Amygdala (tissue), 56 donors: ENCODE measurements around the gene DRAM2.
"Not testable (repeated sequence)": the region's sequence is repeated elsewhere in the genome, so short reads cannot be mapped to it uniquely, and the experiment has no call there.

Experiments used
- DNase-seq, 56 donors: peaks; one replicate each; lab custom pipeline; 2025; lab: John Stamatoyannopoulos, UW

The DRAM2 gene

GRCh38 chr1:111145542-111145941 is 5.6 kb upstream of the DRAM2 start:
- no peak for DNase-seq

GRCh38 chr1:111142356-111142975 is 2.6 kb upstream of the DRAM2 start:
- no peak for DNase-seq

- DNase-seq, result no peak
These were observed 1.6 kb upstream of the DRAM2 start for GRCh38 chr1:111141245-111142220.

- DNase-seq, result peak in 5 of 56 donors; percentile 2 to 55 (median 41)
These were observed 731 bp upstream of the DRAM2 start for GRCh38 chr1:111140680-111140967.

GRCh38 chr1:111139324-111139955 is 453 bp downstream of the DRAM2 start:
- peak in 28 of 56 donors; percentile 10 to 68 (median 50) for DNase-seq

- DNase-seq, result no peak
These were observed 6.0 kb downstream of the DRAM2 start for GRCh38 chr1:111133866-111134265.

GRCh38 chr1:111131693-111132092 is 8.2 kb downstream of the DRAM2 start:
- no peak for DNase-seq

GRCh38 chr1:111129376-111129775 is 10.5 kb downstream of the DRAM2 start:
- DNase-seq, result no peak

- no peak for DNase-seq
These were observed 11.8 kb downstream of the DRAM2 start for GRCh38 chr1:111127923-111128643.

GRCh38 chr1:111126354-111126753 is 13.5 kb downstream of the DRAM2 start:
- no peak for DNase-seq

GRCh38 chr1:111116496-111116895 is 23.4 kb downstream of the DRAM2 start:
- DNase-seq, result no peak

GRCh38 chr1:111110197-111110899 is 29.5 kb downstream of the DRAM2 start:
- DNase-seq, result no peak

- DNase-seq, result no peak
These were observed 34.9 kb downstream of the DRAM2 start for GRCh38 chr1:111104981-111105380.

- no peak for DNase-seq
These were observed 37.8 kb downstream of the DRAM2 start for GRCh38 chr1:111101854-111102642.

- DNase-seq, result no peak
These were observed 40.6 kb downstream of the DRAM2 start for GRCh38 chr1:111099289-111099688.

GRCh38 chr1:111097356-111098099 is 42.4 kb downstream of the DRAM2 start:
- no peak for DNase-seq

GRCh38 chr1:111095421-111095820 is 44.5 kb downstream of the DRAM2 start:
- not testable (repeated sequence) for DNase-seq

GRCh38 chr1:111089638-111090037 is 50.3 kb downstream of the DRAM2 start:
- no peak for DNase-seq

- no peak for DNase-seq
These were observed 54.2 kb downstream of the DRAM2 start for GRCh38 chr1:111085676-111086075.
